Naive thymus-derived CD4-positive, alpha-beta T cell (primary cell): ENCODE measurements around the gene ADGRL3. TPM values are rescaled to one million over a fixed set of nuclear protein-coding genes. Genes with fewer than 3 reads are reported as not detected.

Experiments used
- ATAC-seq: fragments of 150-1000 bp; cut with Tn5 transposase; 2 replicates; pipeline ENCODE4 v1.10.0; 2021; ENCODE audit warnings: mild to moderate bottlenecking, moderate library complexity
- CTCF ChIA-PET: fragments of 350-600 bp; sonication (Branson Sonifier 250); formaldehyde crosslinking; loops from one replicate; lab custom pipeline; 2021; ENCODE audit warnings: antibody characterized with exemption; lab: Charles Lee
- POLR2A ChIA-PET: fragments of 350-600 bp; sonication (Branson Sonifier 250); formaldehyde crosslinking; loops from one replicate; lab custom pipeline; 2021; ENCODE audit warnings: antibody characterized with exemption, inconsistent platforms; lab: Charles Lee
- DNase-seq, 9 donors: peaks; one replicate each; pipeline versions ENCODE4 v3.0.0 to v3.0.0-alpha.2; 2020 to 2022; ENCODE audit warnings: mixed read lengths in 1 of 9
- H3K27ac ChIP-seq: one replicate; pipeline ENCODE4 v1.7.0; 2013; ENCODE audit warnings: mild to moderate bottlenecking, low read depth, low read length, moderate library complexity
- H3K27me3 ChIP-seq, 2 donors: one replicate each; pipeline ENCODE4 v1.7.0; 2013; ENCODE audit warnings: low read length in 2 of 2, mild to moderate bottlenecking in 2 of 2, moderate library complexity in 2 of 2; ENCODE audit not compliant: control insufficient read depth in 2 of 2, insufficient read depth in 2 of 2
- H3K36me3 ChIP-seq, 3 experiments: 1 replicate in 2 of 3; 2 replicates in 1 of 3; pipeline ENCODE4 v1.7.0; 2013; ENCODE audit warnings: low read length in 3 of 3, mild to moderate bottlenecking in 3 of 3, moderate library complexity in 1 of 3; ENCODE audit not compliant: insufficient read depth in 3 of 3, control insufficient read depth in 2 of 3
- H3K4me1 ChIP-seq, 2 donors: one replicate each; pipeline ENCODE4 v1.7.0; 2013; ENCODE audit warnings: low read length in 2 of 2, mild to moderate bottlenecking in 2 of 2, moderate library complexity in 1 of 2; ENCODE audit not compliant: control insufficient read depth in 2 of 2, insufficient read depth in 2 of 2
- H3K4me3 ChIP-seq: 2 replicates; pipeline ENCODE4 v1.7.0; 2013; ENCODE audit warnings: mild to moderate bottlenecking, low read length
- H3K9me3 ChIP-seq, 3 experiments: 1 replicate in 2 of 3; 2 replicates in 1 of 3; pipeline ENCODE4 v1.7.0; 2013; ENCODE audit warnings: low read length in 3 of 3; ENCODE audit not compliant: control insufficient read depth in 2 of 3
- H3K27ac Mint-ChIP-seq, 9 donors: one replicate each; pipeline ENCODE4 v1.8.0; 2020 to 2022; ENCODE audit warnings: mixed read lengths in 9 of 9, mild to moderate bottlenecking in 8 of 9, moderate library complexity in 5 of 9, inconsistent platforms in 2 of 9
- H3K27me3 Mint-ChIP-seq, 5 donors: one replicate each; pipeline ENCODE4 v1.8.0; 2021 to 2022; ENCODE audit warnings: mixed read lengths in 5 of 5, mild to moderate bottlenecking in 1 of 5
- H3K36me3 Mint-ChIP-seq, 5 donors: one replicate each; pipeline ENCODE4 v1.8.0; 2020 to 2022; ENCODE audit warnings: mixed read lengths in 5 of 5, mild to moderate bottlenecking in 3 of 5, inconsistent platforms in 1 of 5
- H3K4me1 Mint-ChIP-seq, 7 donors: one replicate each; pipeline ENCODE4 v1.8.0; 2020 to 2022; ENCODE audit warnings: mixed read lengths in 7 of 7, mild to moderate bottlenecking in 3 of 7, inconsistent platforms in 1 of 7
- H3K4me3 Mint-ChIP-seq, 10 donors: one replicate each; pipeline ENCODE4 v1.8.0; 2020 to 2022; ENCODE audit warnings: mild to moderate bottlenecking in 10 of 10, mixed read lengths in 10 of 10, moderate library complexity in 6 of 10, inconsistent platforms in 2 of 10
- H3K9me3 Mint-ChIP-seq, 11 donors: one replicate each; pipeline ENCODE4 v1.8.0; 2020 to 2022; ENCODE audit warnings: mixed read lengths in 11 of 11, mild to moderate bottlenecking in 4 of 11, inconsistent platforms in 1 of 11, moderate library complexity in 1 of 11
- intact Hi-C, 2 donors: fragments of 100-400 bp; cut with micrococcal nuclease; formaldehyde crosslinking; loops; one replicate each; pipeline ENCODE4 v1.15.1; 2023
- polyA plus RNA-seq, 2 donors: library from polyadenylated mRNA; unstranded; fragments of 300-500 nt; fragmentation: Illumina TruSeq; gene quantifications; one replicate each; pipeline ENCODE4 v1.2.3, GENCODE V29; 2021
- total RNA-seq, 6 experiments: library from RNA in 5 of 6; stranded (reverse) in 5 of 6; gene quantifications; 1 replicate in 5 of 6; 2 replicates in 1 of 6; pipeline ENCODE4 v1.2.3 and lab custom pipeline; 2021 to 2026

Gene ADGRL3
- total and polyA plus RNA-seq, 7 experiments from 2014 or later: not detected

GRCh38 chr4:61579786-61580185, 379.7 kb downstream of the ADGRL3 start:
- H3K4me1 Mint-ChIP-seq: no peaks in the 10 kb centered on the region
- POLR2A ChIA-PET: no interaction called here
- DNase-seq: no peak

GRCh38 chr4:61580721-61581377, 380.7 kb downstream of the ADGRL3 start:
- Mint-ChIP-seq H3K4me1 (no peaks in the 10 kb centered on the region), H3K27ac (no peak overlapping the region), H3K9me3 (peaks cover 0 to 32% (median 5%) of the 10 kb centered on the region in 11 donors), H3K4me3 (no peak overlapping the region), H3K27me3 (no peaks in the 10 kb centered on the region), H3K36me3 (no peaks in the 10 kb centered on the region)
- no peak for ATAC-seq
- POLR2A ChIA-PET: no interaction called here
- Histone ChIP-seq H3K27ac (no peak overlapping the region), H3K36me3 (no peaks in the 10 kb centered on the region), H3K4me3 (no peak overlapping the region), H3K9me3 (no peaks in the 10 kb centered on the region), H3K27me3 (no peaks in the 10 kb centered on the region), H3K4me1 (no peaks in the 10 kb centered on the region)
- CTCF ChIA-PET: no interaction called here
- intact Hi-C loops: no loop called here
- no peak for DNase-seq

More at GRCh38 chr4:61579786-61580185, 379.7 kb downstream of the ADGRL3 start:
- Histone ChIP-seq H3K9me3 (no peaks in the 10 kb centered on the region), H3K4me3 (no peak overlapping the region), H3K27me3 (no peaks in the 10 kb centered on the region), H3K4me1 (no peaks in the 10 kb centered on the region), H3K27ac (no peak overlapping the region), H3K36me3 (no peaks in the 10 kb centered on the region)
- no peak for ATAC-seq
- intact Hi-C loops: no loop called here
- no peak overlapping the region for H3K27ac Mint-ChIP-seq
- H3K9me3 Mint-ChIP-seq: peaks cover 0 to 32% (median 5%) of the 10 kb centered on the region in 11 donors
- no peaks in the 10 kb centered on the region for H3K36me3 Mint-ChIP-seq
- H3K4me3 Mint-ChIP-seq: no peak overlapping the region
- H3K27me3 Mint-ChIP-seq: no peaks in the 10 kb centered on the region
- CTCF ChIA-PET: no interaction called here

- CTCF ChIA-PET: interaction anchor here (0.7 kb wide), 1 partner anchor 1949 kb away, joined by 4 read pairs; no protein-coding TSS in a partner anchor
- peaks cover 0 to 23% (median 5%) of the 10 kb centered on the region in 11 donors for H3K9me3 Mint-ChIP-seq
- no peak for DNase-seq
Observed at GRCh38 chr4:61583696-61584095, 383.6 kb downstream of the ADGRL3 start.

GRCh38 chr4:61588621-61589402, 388.7 kb downstream of the ADGRL3 start:
- no peaks in the 10 kb centered on the region for H3K27me3 ChIP-seq
- no peak overlapping the region for H3K4me3 Mint-ChIP-seq
- ATAC-seq: no peak
- H3K27ac ChIP-seq: no peak overlapping the region
- no peaks in the 10 kb centered on the region for H3K27me3 Mint-ChIP-seq
- H3K27ac Mint-ChIP-seq: no peak overlapping the region
- DNase-seq: no peak
- ChIA-PET POLR2A (no interaction called here), CTCF (no interaction called here)
- H3K9me3 ChIP-seq: no peaks in the 10 kb centered on the region
- no peaks in the 10 kb centered on the region for H3K36me3 Mint-ChIP-seq
- no peaks in the 10 kb centered on the region for H3K36me3 ChIP-seq
- intact Hi-C loops: no loop called here
- no peak overlapping the region for H3K4me3 ChIP-seq
- H3K4me1 Mint-ChIP-seq: no peaks in the 10 kb centered on the region
- peaks cover 0 to 12% (median 4%) of the 10 kb centered on the region in 11 donors for H3K9me3 Mint-ChIP-seq
- H3K4me1 ChIP-seq: no peaks in the 10 kb centered on the region

More at GRCh38 chr4:61583696-61584095, 383.6 kb downstream of the ADGRL3 start:
- Histone ChIP-seq H3K9me3 (no peaks in the 10 kb centered on the region), H3K4me1 (no peaks in the 10 kb centered on the region), H3K27me3 (no peaks in the 10 kb centered on the region), H3K27ac (no peak overlapping the region), H3K36me3 (no peaks in the 10 kb centered on the region), H3K4me3 (no peak overlapping the region)
- H3K27ac Mint-ChIP-seq: no peak overlapping the region
- no peak for ATAC-seq
- no peak overlapping the region for H3K4me3 Mint-ChIP-seq
- no peaks in the 10 kb centered on the region for H3K27me3 Mint-ChIP-seq
- intact Hi-C loops: no loop called here
- no peaks in the 10 kb centered on the region for H3K4me1 Mint-ChIP-seq
- POLR2A ChIA-PET: interaction anchor here (0.7 kb wide), 1 partner anchor 514 kb away, joined by 3 read pairs; no protein-coding TSS in a partner anchor
- H3K36me3 Mint-ChIP-seq: no peaks in the 10 kb centered on the region

- peaks cover 0 to 22% (median 2%) of the 10 kb centered on the region in 11 donors for H3K9me3 Mint-ChIP-seq
Observed at GRCh38 chr4:61590881-61591280, 390.8 kb downstream of the ADGRL3 start.

GRCh38 chr4:61596606-61597340, 396.6 kb downstream of the ADGRL3 start:
- ATAC-seq: no peak
- ChIA-PET POLR2A (no interaction called here), CTCF (no interaction called here)
- Histone ChIP-seq H3K27ac (no peak overlapping the region), H3K4me1 (no peaks in the 10 kb centered on the region), H3K27me3 (no peaks in the 10 kb centered on the region), H3K4me3 (no peak overlapping the region), H3K36me3 (no peaks in the 10 kb centered on the region), H3K9me3 (no peaks in the 10 kb centered on the region)
- intact Hi-C loops: no loop called here
- no peak for DNase-seq
- Mint-ChIP-seq H3K36me3 (no peaks in the 10 kb centered on the region), H3K9me3 (peaks cover 0 to 26% (median 2%) of the 10 kb centered on the region in 11 donors), H3K27ac (no peak overlapping the region), H3K4me1 (peaks cover 0 to 2% (median 0%) of the 10 kb centered on the region in 7 donors), H3K4me3 (no peak overlapping the region), H3K27me3 (no peaks in the 10 kb centered on the region)

More at GRCh38 chr4:61590881-61591280, 390.8 kb downstream of the ADGRL3 start:
- H3K4me3 ChIP-seq: no peak overlapping the region
- H3K4me3 Mint-ChIP-seq: no peak overlapping the region
- DNase-seq (no peak), ATAC-seq (no peak)
- no peaks in the 10 kb centered on the region for H3K36me3 Mint-ChIP-seq
- H3K4me1 Mint-ChIP-seq: peaks cover 0 to under 1% (median 0%) of the 10 kb centered on the region in 7 donors
- intact Hi-C loops: no loop called here
- no peak overlapping the region for H3K27ac Mint-ChIP-seq
- no peaks in the 10 kb centered on the region for H3K36me3 ChIP-seq
- H3K27me3 Mint-ChIP-seq: no peaks in the 10 kb centered on the region
- H3K27me3 ChIP-seq: no peaks in the 10 kb centered on the region
- H3K4me1 ChIP-seq: no peaks in the 10 kb centered on the region
- ChIA-PET POLR2A (no interaction called here), CTCF (no interaction called here)
- no peaks in the 10 kb centered on the region for H3K9me3 ChIP-seq
- H3K27ac ChIP-seq: no peak overlapping the region
